ENCODE data around the gene ETDB.
"Not testable (repeated sequence)": the region's sequence is repeated elsewhere in the genome, so short reads cannot be mapped to it uniquely, and the experiment has no call there.

DNA sequence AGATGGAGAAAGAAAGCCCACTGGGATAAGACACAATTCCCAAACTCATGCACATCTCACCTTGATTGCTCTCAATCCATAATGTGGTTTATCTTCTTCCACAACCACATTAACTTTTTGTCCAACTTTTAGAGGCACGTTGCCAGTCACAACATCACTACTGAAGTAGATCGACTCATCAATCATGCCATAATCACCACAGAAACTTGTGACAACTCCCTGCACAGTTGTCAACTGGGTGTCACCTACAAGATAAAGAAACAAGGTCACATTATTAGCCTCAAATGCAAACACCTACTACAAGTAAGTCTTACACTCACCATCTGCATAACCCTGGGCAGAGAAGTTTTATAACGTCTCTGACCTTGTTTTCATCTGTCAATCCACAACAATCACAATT is 49.2 kb upstream of the ETDB start:
- not testable (repeated sequence) for TF ChIP-seq POLR2A (IDR thresholded peaks at IDR 0.05; ENCODE audit: extremely low read depth, insufficient read length); CTCF (IDR thresholded peaks at IDR 0.05; ENCODE audit: low read depth, low read length); MAX (IDR thresholded peaks at IDR 0.05; ENCODE audit: low read depth, low read length); MYC (IDR thresholded peaks at IDR 0.05; ENCODE audit: low read depth, low read length)

All from NB4 (cell line).